Stomach smooth muscle (tissue), 2 donors: ENCODE measurements around the gene SDR42E1.
"Not testable (repeated sequence)": the region's sequence is repeated elsewhere in the genome, so short reads cannot be mapped to it uniquely, and the experiment has no call there.

Source experiments
- H3K27ac ChIP-seq: one replicate; pipeline ENCODE4 v1.7.0; 2013; ENCODE audit warnings: mild to moderate bottlenecking, low read length, inconsistent platforms
- H3K27me3 ChIP-seq, 2 donors: one replicate each; pipeline ENCODE4 v1.7.0; 2013; ENCODE audit warnings: low read length in 2 of 2; ENCODE audit not compliant: insufficient read depth in 2 of 2, control insufficient read depth in 1 of 2
- H3K36me3 ChIP-seq, 2 donors: one replicate each; pipeline ENCODE4 v1.7.0; 2013; ENCODE audit warnings: low read length in 2 of 2; ENCODE audit not compliant: control insufficient read depth in 2 of 2, insufficient read depth in 2 of 2
- H3K4me1 ChIP-seq: one replicate; pipeline ENCODE4 v1.7.0; 2013; ENCODE audit warnings: low read length; ENCODE audit not compliant: control insufficient read depth, insufficient read depth
- H3K4me3 ChIP-seq, 2 donors: one replicate each; pipeline ENCODE4 v1.7.0; 2013; ENCODE audit warnings: low read length in 2 of 2
- H3K9ac ChIP-seq, 2 donors: one replicate each; pipeline ENCODE4 v1.7.0; 2013; ENCODE audit warnings: low read length in 2 of 2, mild to moderate bottlenecking in 1 of 2
- H3K9me3 ChIP-seq, 2 donors: one replicate each; pipeline ENCODE4 v1.7.0; 2013; ENCODE audit warnings: low read length in 2 of 2; ENCODE audit not compliant: control insufficient read depth in 2 of 2
- donor health status: healthy.
- donor health status: Pancreatic carcinoma.

The SDR42E1 gene

DNA sequence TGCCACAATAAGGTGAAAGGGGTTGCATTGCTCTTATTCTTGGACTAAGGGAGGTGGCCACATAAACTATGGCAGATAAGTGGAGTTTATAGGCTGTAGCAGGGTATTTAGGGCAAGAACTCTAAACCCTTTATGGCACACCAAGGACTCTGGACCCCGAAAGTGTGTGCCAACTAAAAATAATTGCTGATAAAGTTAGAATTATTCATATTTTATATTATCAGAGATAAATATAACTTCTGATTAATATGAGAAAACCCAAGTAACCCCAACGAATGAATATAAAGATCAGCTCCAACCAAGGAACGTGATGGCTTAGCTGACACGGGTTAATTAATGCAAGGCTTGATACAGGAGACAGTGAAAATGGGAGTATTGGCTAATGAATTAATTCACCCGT is 8.8 kb upstream of the SDR42E1 start:
- Histone ChIP-seq H3K4me3 (no peak overlapping the region), H3K4me1 (no peaks in the 10 kb centered on the region)

DNA sequence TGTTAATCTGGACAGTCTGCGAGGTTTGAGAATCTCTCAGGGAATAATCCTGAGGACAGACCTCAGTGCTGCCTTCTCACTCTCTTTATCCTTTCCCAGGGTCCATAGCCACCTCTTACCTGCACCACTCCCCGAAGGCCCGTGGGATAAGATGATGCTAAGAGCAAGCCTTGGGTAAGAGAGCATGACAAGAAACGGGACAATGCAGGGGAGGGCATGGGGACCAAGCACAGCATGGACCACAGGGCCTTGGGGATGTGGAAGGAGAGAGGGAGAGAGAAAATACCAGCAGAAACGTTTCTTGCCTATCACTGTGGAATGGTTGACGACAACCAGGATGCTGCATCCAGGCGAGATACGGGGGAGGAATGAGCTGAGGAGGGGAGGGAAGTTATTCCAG is 8.3 kb upstream of the SDR42E1 start:
- H3K27ac ChIP-seq: no peak overlapping the region
- no peak overlapping the region for H3K9ac ChIP-seq
- no peaks in the 10 kb centered on the region for H3K4me1 ChIP-seq
- no peak overlapping the region for H3K4me3 ChIP-seq
- H3K36me3 ChIP-seq: no peaks in the 10 kb centered on the region
- H3K9me3 ChIP-seq: peaks cover 0 to 6% of the 10 kb centered on the region in 2 donors
- peaks cover 0 to 2% of the 10 kb centered on the region in 2 donors for H3K27me3 ChIP-seq

More for the DNA sequence above, 8.8 kb upstream of the SDR42E1 start:
- Histone ChIP-seq H3K9me3 (peaks cover 0 to 1% of the 10 kb centered on the region in 2 donors), H3K36me3 (no peaks in the 10 kb centered on the region), H3K9ac (no peak overlapping the region), H3K27me3 (peaks cover 0 to 2% of the 10 kb centered on the region in 2 donors), H3K27ac (no peak overlapping the region)

DNA sequence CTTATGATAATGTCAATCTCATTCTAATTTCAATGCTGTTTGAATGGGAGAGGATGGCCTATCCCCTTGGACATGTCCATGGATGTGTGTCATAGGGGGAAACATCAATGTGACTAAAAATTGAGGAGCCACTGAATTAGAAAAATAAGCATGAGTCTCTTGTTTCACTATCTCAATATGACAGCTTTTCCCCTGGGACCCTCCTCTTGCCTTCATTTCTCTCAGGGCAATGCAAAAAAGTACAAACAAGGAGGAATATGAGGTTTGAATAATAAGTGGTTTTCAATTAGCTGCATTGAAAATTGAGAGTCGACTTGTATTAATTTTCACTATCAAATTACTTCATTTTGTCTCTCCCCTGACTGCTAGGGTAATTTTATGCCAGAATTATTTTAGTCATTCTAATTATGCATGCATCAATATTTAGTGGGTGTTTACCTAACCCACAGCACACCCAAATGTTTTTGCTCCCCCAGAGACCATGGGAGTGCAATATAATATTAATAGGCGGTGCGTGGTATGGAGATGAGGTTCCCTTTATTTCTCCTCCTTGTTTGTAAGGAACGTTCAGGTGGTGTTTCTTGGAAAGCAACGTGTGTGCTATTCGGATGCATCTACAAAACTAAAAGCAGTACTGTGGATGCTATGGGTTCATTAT is 6.8 kb upstream of the SDR42E1 start:
- no peaks in the 10 kb centered on the region for H3K4me1 ChIP-seq
- no peak overlapping the region for H3K27ac ChIP-seq

DNA sequence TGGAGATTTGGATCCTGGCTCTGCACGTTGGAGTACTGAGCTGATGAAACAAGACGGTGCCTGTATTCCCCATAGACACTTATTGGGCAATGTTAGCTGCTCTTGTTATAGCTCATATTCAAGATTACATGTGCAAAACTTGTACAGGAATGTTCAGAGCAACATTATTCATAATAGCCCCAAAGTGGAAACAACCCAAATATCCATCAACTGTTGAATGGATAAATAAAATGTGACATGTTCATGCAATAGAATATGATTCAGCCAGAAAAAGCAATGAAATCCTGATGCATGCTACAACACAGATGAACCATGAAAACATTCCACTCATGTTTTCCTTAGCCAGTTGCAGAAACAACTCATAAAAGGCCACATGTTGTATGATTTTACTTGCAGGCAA is 5.7 kb upstream of the SDR42E1 start:
- H3K4me1 ChIP-seq: no peaks in the 10 kb centered on the region
- H3K27ac ChIP-seq: no peak overlapping the region
- no peak overlapping the region for H3K4me3 ChIP-seq
- peaks cover 0 to 8% of the 10 kb centered on the region in 2 donors for H3K9me3 ChIP-seq
- H3K9ac ChIP-seq: no peak overlapping the region
- H3K27me3 ChIP-seq: peaks cover 0 to 7% of the 10 kb centered on the region in 2 donors
- H3K36me3 ChIP-seq: no peaks in the 10 kb centered on the region

More for the DNA sequence above, 6.8 kb upstream of the SDR42E1 start:
- no peak overlapping the region for H3K9ac ChIP-seq
- no peak overlapping the region for H3K4me3 ChIP-seq
- H3K9me3 ChIP-seq: peaks cover 0 to 6% of the 10 kb centered on the region in 2 donors
- H3K36me3 ChIP-seq: no peaks in the 10 kb centered on the region
- H3K27me3 ChIP-seq: peaks cover 0 to 2% of the 10 kb centered on the region in 2 donors

DNA sequence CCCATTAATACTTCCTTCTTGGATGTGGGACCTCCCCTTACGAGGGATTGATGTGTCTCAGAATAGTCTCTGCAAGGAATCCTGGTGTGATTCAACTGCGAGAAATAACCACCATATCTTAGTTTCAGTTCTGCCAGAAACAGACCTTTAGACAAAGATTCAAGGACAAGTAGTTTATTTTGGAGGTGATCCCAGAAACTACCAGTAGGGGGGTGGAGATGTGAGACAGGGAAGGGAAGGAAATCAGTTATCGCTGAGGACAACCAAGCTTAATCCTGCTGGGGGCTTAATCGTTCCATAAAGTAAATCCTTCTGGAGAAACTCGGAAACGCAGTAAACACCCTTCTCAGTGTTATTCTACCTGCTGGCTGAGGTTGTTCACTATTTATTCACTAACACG is 5.0 kb upstream of the SDR42E1 start:
- Histone ChIP-seq H3K4me3 (no peak overlapping the region), H3K9ac (no peak overlapping the region), H3K36me3 (no peaks in the 10 kb centered on the region), H3K9me3 (peaks cover 0 to 8% of the 10 kb centered on the region in 2 donors), H3K27ac (no peak overlapping the region), H3K4me1 (no peaks in the 10 kb centered on the region), H3K27me3 (peaks cover 0 to 7% of the 10 kb centered on the region in 2 donors)

DNA sequence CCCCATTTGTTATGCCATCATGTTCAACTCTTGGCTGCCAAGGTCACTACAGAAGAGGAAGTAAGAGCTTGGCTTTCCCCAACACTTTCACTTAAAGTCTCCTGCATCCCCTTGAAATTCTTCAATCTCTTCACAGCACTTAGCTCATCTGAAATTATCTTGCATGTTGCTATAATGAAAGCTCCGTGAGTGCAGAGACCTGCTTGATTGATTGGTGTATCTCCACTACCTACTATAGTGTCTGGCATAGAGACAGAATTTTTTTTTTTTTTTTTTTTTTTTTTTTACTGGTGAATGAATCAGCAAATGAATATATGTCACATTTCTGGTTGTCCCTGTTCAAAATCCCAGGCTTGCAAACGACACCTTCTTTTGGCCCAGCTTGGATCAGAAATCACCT is 1.9 kb upstream of the SDR42E1 start:
- Histone ChIP-seq H3K4me1 (no peaks in the 10 kb centered on the region), H3K4me3 (no peak overlapping the region), H3K27ac (no peak overlapping the region), H3K9me3 (peaks cover 0 to 8% of the 10 kb centered on the region in 2 donors), H3K27me3 (peaks cover 0 to 4% of the 10 kb centered on the region in 2 donors), H3K36me3 (no peaks in the 10 kb centered on the region), H3K9ac (no peak overlapping the region)

DNA sequence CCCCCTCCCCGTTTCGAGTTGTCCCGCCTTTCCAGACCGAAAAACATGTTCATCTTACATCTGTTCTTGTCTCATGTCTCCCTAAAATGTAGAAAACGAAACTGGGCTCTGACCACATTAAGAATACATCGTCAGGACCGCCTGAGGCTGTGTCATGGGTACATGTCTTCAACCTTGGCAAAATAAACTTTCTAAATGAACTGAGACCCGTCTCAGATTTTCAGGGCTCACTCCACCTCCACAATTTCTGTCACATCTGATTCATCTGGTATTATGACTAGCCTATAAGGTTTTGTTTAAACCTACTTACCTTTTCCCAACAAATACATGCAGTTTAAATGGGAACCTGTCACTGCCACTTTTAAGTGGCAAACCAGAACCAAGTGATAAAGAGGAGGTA is 621 bp downstream of the SDR42E1 start:
- no peak overlapping the region for H3K27ac ChIP-seq
- peak overlapping the region; percentile 30 to 56 for H3K9ac ChIP-seq
- peak overlapping the region; percentile 79 to 89 for H3K4me3 ChIP-seq
- H3K9me3 ChIP-seq: peaks cover 0 to 8% of the 10 kb centered on the region in 2 donors
- H3K4me1 ChIP-seq: no peaks in the 10 kb centered on the region
- peaks cover 0 to 4% of the 10 kb centered on the region in 2 donors for H3K27me3 ChIP-seq
- H3K36me3 ChIP-seq: no peaks in the 10 kb centered on the region

DNA sequence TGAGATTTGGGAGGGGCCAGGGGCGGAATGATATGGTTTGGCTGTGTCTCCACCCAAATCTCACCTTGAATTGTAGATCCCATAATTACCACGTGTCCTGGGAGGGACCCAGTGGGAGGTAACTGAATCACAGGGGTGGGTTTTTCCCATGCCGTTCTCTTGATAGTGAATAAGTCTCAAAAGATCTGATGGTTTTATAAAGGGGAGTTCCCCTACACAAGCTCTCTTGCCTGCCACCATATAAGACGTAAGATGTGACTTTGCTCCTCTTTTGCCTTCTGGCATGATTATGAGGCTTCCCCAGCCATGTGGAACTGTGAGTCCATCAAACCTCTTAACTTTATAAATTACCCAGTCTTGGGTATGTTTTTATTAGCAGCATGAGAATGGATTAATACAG is 1.5 kb downstream of the SDR42E1 start:
- H3K9ac ChIP-seq, H3K4me1 ChIP-seq, H3K27me3 ChIP-seq, H3K9me3 ChIP-seq, H3K27ac ChIP-seq, H3K36me3 ChIP-seq, H3K4me3 ChIP-seq: not testable (repeated sequence)

DNA sequence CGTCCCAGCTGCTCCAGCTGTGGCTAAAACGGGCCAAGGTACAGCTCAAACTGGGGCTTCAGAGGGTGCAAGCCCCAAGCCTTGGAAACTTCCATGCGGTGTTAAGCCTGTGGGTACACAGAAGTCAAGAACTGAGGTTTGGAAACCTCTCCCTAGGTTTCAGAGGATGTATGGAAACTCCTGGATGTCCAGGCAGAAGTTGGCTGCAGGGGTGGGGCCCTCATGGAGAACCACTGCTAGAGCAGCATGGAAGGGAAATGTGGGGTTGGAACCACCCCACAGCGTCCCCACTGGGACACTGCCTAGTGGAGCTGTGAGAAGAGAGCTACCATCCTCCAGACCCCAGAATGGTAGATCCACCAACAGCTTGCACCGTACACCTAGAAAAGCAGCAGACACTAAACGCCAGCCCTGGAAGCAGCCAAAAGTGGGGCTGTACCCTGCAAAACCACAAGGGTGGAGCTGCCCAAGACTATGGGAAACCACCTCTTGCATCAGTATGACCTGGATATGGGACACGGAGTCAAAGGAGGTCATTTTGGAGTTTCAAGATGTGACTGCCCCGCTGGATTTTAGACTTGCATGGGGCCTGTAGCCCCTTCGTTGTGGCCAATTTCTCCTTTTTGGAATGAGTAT is 2.2 kb downstream of the SDR42E1 start:
- H3K9me3 ChIP-seq: peaks cover 0 to 2% of the 10 kb centered on the region in 2 donors

DNA sequence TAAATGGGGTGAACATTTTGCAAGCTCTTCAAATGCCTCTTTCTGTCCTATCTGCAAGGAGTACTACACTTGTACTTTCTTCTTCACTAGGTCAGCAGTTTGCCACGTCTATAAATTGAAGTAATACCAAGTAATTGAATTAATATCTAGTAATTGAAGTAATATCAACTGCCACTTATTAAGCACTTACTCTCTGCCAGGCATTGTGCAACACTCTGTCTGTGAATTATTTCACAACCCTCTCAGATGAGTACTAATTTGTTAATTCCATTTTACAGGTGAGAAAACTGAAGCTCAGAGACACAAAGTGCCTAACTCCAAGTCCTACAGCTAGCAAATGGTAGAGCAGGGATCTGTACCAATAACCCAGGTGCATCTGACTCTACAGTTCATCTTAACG is 4.1 kb downstream of the SDR42E1 start:
- no peak overlapping the region for H3K9ac ChIP-seq
- H3K4me1 ChIP-seq: no peaks in the 10 kb centered on the region
- H3K36me3 ChIP-seq: no peaks in the 10 kb centered on the region
- peaks cover 0 to 2% of the 10 kb centered on the region in 2 donors for H3K27me3 ChIP-seq
- H3K9me3 ChIP-seq: no peaks in the 10 kb centered on the region
- H3K27ac ChIP-seq: no peak overlapping the region
- no peak overlapping the region for H3K4me3 ChIP-seq

More for the DNA sequence above, 2.2 kb downstream of the SDR42E1 start:
- Histone ChIP-seq H3K27me3 (peaks cover 0 to 4% of the 10 kb centered on the region in 2 donors), H3K9ac (no peak overlapping the region), H3K27ac (no peak overlapping the region), H3K36me3 (no peaks in the 10 kb centered on the region), H3K4me1 (no peaks in the 10 kb centered on the region), H3K4me3 (no peak overlapping the region)

DNA sequence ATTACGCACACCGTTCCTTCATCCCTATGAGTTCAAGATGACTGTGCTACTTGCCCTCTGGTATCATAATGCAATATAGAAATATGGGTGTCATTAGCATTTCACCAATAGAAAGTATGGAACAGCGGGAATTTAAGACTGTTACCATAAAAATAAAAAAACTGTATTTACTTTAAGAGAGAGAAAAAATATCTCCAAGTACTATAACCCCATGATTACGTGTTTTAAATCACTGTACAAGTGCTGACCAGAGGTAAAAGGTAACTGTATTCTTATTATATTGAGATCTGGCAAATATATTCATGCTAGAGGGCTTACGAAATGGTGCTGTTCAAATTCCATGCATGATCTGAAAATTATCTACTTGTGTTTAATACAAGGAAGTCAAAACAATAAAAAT is 5.2 kb downstream of the SDR42E1 start:
- H3K4me1 ChIP-seq: no peaks in the 10 kb centered on the region
- H3K27me3 ChIP-seq: no peaks in the 10 kb centered on the region
- no peaks in the 10 kb centered on the region for H3K36me3 ChIP-seq
- no peak overlapping the region for H3K9ac ChIP-seq
- no peak overlapping the region for H3K4me3 ChIP-seq
- H3K9me3 ChIP-seq: no peaks in the 10 kb centered on the region
- no peak overlapping the region for H3K27ac ChIP-seq
